Peyer's patch (tissue), 4 donors: ENCODE results near the gene COX18. TPM values are rescaled to one million over a fixed set of nuclear protein-coding genes. Genes with fewer than 3 reads are reported as not detected.

Experiments
- DNase-seq, 3 donors: peaks; one replicate each; pipeline ENCODE4 v3.0.0-alpha.2; 2017 to 2019
- H3K27ac ChIP-seq, 4 donors: fragments of 200-600 bp; sonication (generic); one replicate each; pipeline ENCODE4 v1.5.1; 2016 to 2019
- H3K27me3 ChIP-seq, 2 donors: fragments of 200-600 bp; sonication (generic); one replicate each; pipeline ENCODE4 v1.5.1; 2019
- H3K36me3 ChIP-seq, 3 donors: fragments of 200-600 bp; sonication (generic); one replicate each; pipeline ENCODE4 v1.5.1; 2016 to 2019
- H3K4me1 ChIP-seq, 4 donors: fragments of 200-600 bp; sonication (generic); one replicate each; pipeline ENCODE4 v1.5.1; 2016 to 2019
- H3K4me3 ChIP-seq, 4 donors: fragments of 200-600 bp; sonication (generic); 1 replicate in 3 of 4; 2 replicates in 1 of 4; pipeline ENCODE4 v1.5.1; 2016 to 2019; ENCODE audit warnings: mild to moderate bottlenecking in 1 of 4
- H3K9me3 ChIP-seq, 4 donors: fragments of 200-600 bp; sonication (generic); one replicate each; pipeline ENCODE4 v1.5.1; 2016 to 2019; ENCODE audit warnings: mild to moderate bottlenecking in 1 of 4
- CTCF ChIP-seq, 6 experiments: fragments of 450-650 bp in 4 of 6; fragments of 200-600 bp in 2 of 6; sonication (generic) in 1 of 6; IDR thresholded peaks; one replicate each; pipeline ENCODE4 v1.5.1; 2017 to 2019; ENCODE audit warnings: antibody characterized with exemption in 6 of 6, mild to moderate bottlenecking in 3 of 6, moderate library complexity in 1 of 6
- POLR2A ChIP-seq, 2 donors: fragments of 450-650 bp; IDR thresholded peaks; one replicate each; pipeline ENCODE4 v1.5.1; 2017; ENCODE audit warnings: antibody characterized with exemption in 2 of 2, mild to moderate bottlenecking in 2 of 2, moderate library complexity in 2 of 2
- total RNA-seq, 4 donors: library from RNA; depleted of rRNA; stranded (reverse); fragments of >200 nt; gene quantifications; one replicate each; pipeline ENCODE4 v1.1.0, GENCODE V29; 2016

COX18 gene
- total RNA-seq, 4 donors from 2014 or later = 8.8 to 14.9 (median 10.7) TPM

- no peak overlapping the region for H3K4me3 ChIP-seq
- H3K9me3 ChIP-seq = peaks cover 0 to 3% (median 0%) of the 10 kb centered on the region in 4 donors
- no peaks in the 10 kb centered on the region for H3K36me3 ChIP-seq
- H3K27ac ChIP-seq = no peak overlapping the region
- no peaks in the 10 kb centered on the region for H3K27me3 ChIP-seq
- no peak for DNase-seq
- no peaks in the 10 kb centered on the region for H3K4me1 ChIP-seq
- no peak for TF ChIP-seq POLR2A (IDR thresholded peaks at IDR 0.05)
- no peak for TF ChIP-seq CTCF (IDR thresholded peaks at IDR 0.05)
Measured at GRCh38 chr4:73034896-73035295, 34.6 kb downstream of the COX18 start.

GRCh38 chr4:73028621-73029020 is 40.9 kb downstream of the COX18 start:
- Histone ChIP-seq H3K27ac (no peak overlapping the region), H3K36me3 (no peaks in the 10 kb centered on the region), H3K9me3 (no peaks in the 10 kb centered on the region), H3K27me3 (no peaks in the 10 kb centered on the region), H3K4me1 (no peaks in the 10 kb centered on the region), H3K4me3 (no peak overlapping the region)
- no peak for DNase-seq
- no peak for TF ChIP-seq POLR2A (IDR thresholded peaks at IDR 0.05)
- TF ChIP-seq CTCF (IDR thresholded peaks at IDR 0.05) = no peak

GRCh38 chr4:73021634-73022033 is 47.9 kb downstream of the COX18 start:
- Histone ChIP-seq H3K27me3 (no peaks in the 10 kb centered on the region), H3K27ac (no peak overlapping the region), H3K4me3 (no peak overlapping the region), H3K36me3 (no peaks in the 10 kb centered on the region), H3K4me1 (no peaks in the 10 kb centered on the region), H3K9me3 (no peaks in the 10 kb centered on the region)
- DNase-seq = no peak
- no peak for TF ChIP-seq POLR2A (IDR thresholded peaks at IDR 0.05)
- TF ChIP-seq CTCF (IDR thresholded peaks at IDR 0.05) = peak in 1 of 6 experiments; percentile 11

GRCh38 chr4:73019462-73020047 is 50.0 kb downstream of the COX18 start:
- no peak overlapping the region for H3K27ac ChIP-seq
- H3K27me3 ChIP-seq = no peaks in the 10 kb centered on the region
- no peaks in the 10 kb centered on the region for H3K36me3 ChIP-seq
- no peaks in the 10 kb centered on the region for H3K4me1 ChIP-seq
- no peak overlapping the region for H3K4me3 ChIP-seq
- H3K9me3 ChIP-seq = no peaks in the 10 kb centered on the region
- DNase-seq = no peak
- TF ChIP-seq POLR2A (IDR thresholded peaks at IDR 0.05) = no peak
- peak; percentile 34 to 71 (median 56) for TF ChIP-seq CTCF (IDR thresholded peaks at IDR 0.05)

- Histone ChIP-seq H3K4me1 (no peaks in the 10 kb centered on the region), H3K9me3 (no peaks in the 10 kb centered on the region), H3K36me3 (no peaks in the 10 kb centered on the region), H3K27ac (no peak overlapping the region), H3K4me3 (no peak overlapping the region), H3K27me3 (no peaks in the 10 kb centered on the region)
- no peak for TF ChIP-seq CTCF (IDR thresholded peaks at IDR 0.05)
- no peak for TF ChIP-seq POLR2A (IDR thresholded peaks at IDR 0.05)
- DNase-seq = no peak
Measured at GRCh38 chr4:73018595-73018994, 50.9 kb downstream of the COX18 start.

- no peaks in the 10 kb centered on the region for H3K4me1 ChIP-seq
- H3K9me3 ChIP-seq = peaks cover 0 to 5% (median 0%) of the 10 kb centered on the region in 4 donors
- no peak for TF ChIP-seq POLR2A (IDR thresholded peaks at IDR 0.05)
- no peak for TF ChIP-seq CTCF (IDR thresholded peaks at IDR 0.05)
- no peaks in the 10 kb centered on the region for H3K27me3 ChIP-seq
- H3K27ac ChIP-seq = no peak overlapping the region
- DNase-seq = no peak
- H3K36me3 ChIP-seq = no peaks in the 10 kb centered on the region
- no peak overlapping the region for H3K4me3 ChIP-seq
Measured at GRCh38 chr4:73013310-73013709, 56.2 kb downstream of the COX18 start.
